Measurements from ENCODE around the gene ID1.
"Not testable (repeated sequence)": the region's sequence is repeated elsewhere in the genome, so short reads cannot be mapped to it uniquely, and the experiment has no call there.

ID1 gene

GRCh38 chr20:31603822-31604566 is 1.1 kb upstream of the ID1 start:
- TF ChIP-seq CTCF (IDR thresholded peaks at IDR 0.05), result no peak
- Histone ChIP-seq H3K4me3 (peak overlapping the region; percentile 88), H3K27ac (peak overlapping the region; percentile 87 to 94)
- peak; percentile 99 for DNase-seq (ENCODE audit: low spot score)

GRCh38 chr20:31604567-31605030 is 490 bp upstream of the ID1 start:
- Histone ChIP-seq H3K27ac (peak overlapping the region; percentile 87 to 94), H3K4me3 (peak overlapping the region; percentile 88)
- peak; percentile 79 for DNase-seq (ENCODE audit: low spot score)
- TF ChIP-seq CTCF (IDR thresholded peaks at IDR 0.05), result no peak

- TF ChIP-seq CTCF (IDR thresholded peaks at IDR 0.05), result no peak
- DNase-seq (ENCODE audit: low spot score), result no peak
Observed at GRCh38 chr20:31605902-31606803, 1.1 kb downstream of the ID1 start.

GRCh38 chr20:31606804-31607639 is 1.9 kb downstream of the ID1 start:
- peak overlapping the region; percentile 88 for H3K4me3 ChIP-seq
- no peak for DNase-seq (ENCODE audit: low spot score)
- TF ChIP-seq CTCF (IDR thresholded peaks at IDR 0.05), result no peak
- peak overlapping the region; percentile 30 to 94 for H3K27ac ChIP-seq

More at GRCh38 chr20:31605902-31606803, 1.1 kb downstream of the ID1 start:
- peak overlapping the region; percentile 87 to 94 for H3K27ac ChIP-seq
- H3K4me3 ChIP-seq, result peak overlapping the region; percentile 88

GRCh38 chr20:31607640-31608250 is 2.7 kb downstream of the ID1 start:
- no peak for DNase-seq (ENCODE audit: low spot score)
- TF ChIP-seq CTCF (IDR thresholded peaks at IDR 0.05), result no peak
- Histone ChIP-seq H3K4me3 (peak overlapping the region; percentile 88), H3K27ac (peak overlapping the region; percentile 6 to 94)

GRCh38 chr20:31608251-31608945 is 3.3 kb downstream of the ID1 start:
- peak overlapping the region; percentile 6 to 94 for H3K27ac ChIP-seq
- TF ChIP-seq CTCF (IDR thresholded peaks at IDR 0.05), result no peak
- H3K4me3 ChIP-seq, result peak overlapping the region; percentile 88
- DNase-seq (ENCODE audit: low spot score), result peak; percentile 87

GRCh38 chr20:31612271-31612640 is 7.2 kb downstream of the ID1 start:
- H3K4me3 ChIP-seq; DNase-seq (ENCODE audit: low spot score); H3K27ac ChIP-seq: not testable (repeated sequence)
